DOHH2 (cell line): Measurements from ENCODE around the gene TNNT2.

ENCODE experiments used
- H3F3A ChIP-seq: fragments of 200-600 bp; sonication (generic), shearing (Covaris generic); 2 replicates; pipeline ENCODE4 v1.6.0; 2016; ENCODE audit warnings: antibody characterized with exemption, mild to moderate bottlenecking; ENCODE audit not compliant: control insufficient read depth, insufficient read depth
- H3K27ac ChIP-seq: fragments of 200-600 bp; sonication (generic); 2 replicates; pipeline ENCODE4 v1.5.1; 2014; ENCODE audit warnings: low read depth, mild to moderate bottlenecking, low read length, moderate library complexity
- H3K27me3 ChIP-seq: fragments of 200-600 bp; sonication (generic); 2 replicates; pipeline ENCODE4 v1.6.1; 2014; ENCODE audit warnings: mild to moderate bottlenecking, low read length, mixed read lengths; ENCODE audit not compliant: control insufficient read depth
- H3K36me3 ChIP-seq: fragments of 200-600 bp; sonication (generic); 2 replicates; pipeline ENCODE4 v1.6.1; 2014; ENCODE audit warnings: mild to moderate bottlenecking, low read length, moderate library complexity, mixed read lengths; ENCODE audit not compliant: control insufficient read depth
- H3K4me1 ChIP-seq: fragments of 200-600 bp; sonication (generic); 2 replicates; pipeline ENCODE4 v1.6.1; 2014; ENCODE audit warnings: mild to moderate bottlenecking, low read length, mixed read lengths; ENCODE audit not compliant: control insufficient read depth
- H3K4me2 ChIP-seq: fragments of 200-600 bp; sonication (generic); 2 replicates; pipeline ENCODE4 v1.6.0; 2014; ENCODE audit warnings: mild to moderate bottlenecking, low read length, moderate library complexity
- H3K4me3 ChIP-seq: fragments of 200-600 bp; sonication (generic); 2 replicates; pipeline ENCODE4 v1.5.1; 2014; ENCODE audit warnings: mild to moderate bottlenecking, low read length, mixed read lengths
- H3K79me2 ChIP-seq: fragments of 200-600 bp; sonication (generic); 2 replicates; pipeline ENCODE4 v1.6.1; 2014; ENCODE audit warnings: mild to moderate bottlenecking, low read length, mixed read lengths; ENCODE audit not compliant: control insufficient read depth
- H3K9me2 ChIP-seq: fragments of 200-600 bp; sonication (generic); replicated peaks from 2 replicates; pipeline ENCODE4 v1.6.1; 2014; ENCODE audit warnings: mild to moderate bottlenecking, low read length, mixed read lengths; ENCODE audit not compliant: control insufficient read depth
- H3K9me3 ChIP-seq: fragments of 200-600 bp; sonication (generic); 2 replicates; pipeline ENCODE4 v1.6.1; 2014; ENCODE audit warnings: antibody characterized with exemption, low read length, mixed read lengths; ENCODE audit not compliant: control insufficient read depth, insufficient read depth
- H4K20me1 ChIP-seq: fragments of 200-600 bp; sonication (generic); 2 replicates; pipeline ENCODE4 v1.6.0; 2014; ENCODE audit warnings: low read depth, mild to moderate bottlenecking, antibody characterized with exemption, low read length, moderate library complexity; ENCODE audit not compliant: control insufficient read depth, insufficient read depth
- EZH2phosphoT487 ChIP-seq: fragments of 200-600 bp; sonication (generic); IDR thresholded peaks from 2 replicates; pipeline ENCODE4 v1.6.1; 2017; ENCODE audit warnings: borderline replicate concordance, mild to moderate bottlenecking, antibody characterized with exemption, low read length, moderate library complexity, mixed read lengths
- TF ChIP-seq, protein P1 (sequence below): fragments of 200-600 bp; sonication (generic); IDR thresholded peaks from one replicate; pipeline ENCODE4 v1.5.1; 2014; ENCODE audit warnings: antibody characterized with exemption, mild to moderate bottlenecking, low read depth, low read length; ENCODE audit not compliant: poor library complexity, severe bottlenecking

TNNT2 gene

DNA sequence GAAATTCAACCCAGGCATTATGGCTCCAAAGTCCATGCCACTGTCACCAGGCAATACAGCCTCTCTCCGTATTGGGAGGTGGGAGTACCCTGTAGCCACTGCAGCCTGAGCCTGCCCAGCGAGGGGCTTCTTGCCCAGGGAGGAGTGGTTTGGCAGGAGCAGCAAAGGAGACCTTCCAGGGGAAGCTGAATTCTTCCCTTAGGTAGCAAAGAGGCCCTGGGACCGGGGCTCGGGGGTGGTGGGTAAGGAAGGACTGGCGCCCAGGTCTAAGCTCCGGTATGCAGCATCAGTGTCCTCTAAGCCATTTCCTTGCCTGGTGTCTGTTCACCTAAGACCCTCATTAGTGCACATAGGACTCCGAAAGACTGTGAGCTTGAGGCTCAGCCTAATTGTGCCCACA lies 17.0 kb downstream of the TNNT2 start:
- H3F3A ChIP-seq: no peaks in the 10 kb centered on the region

DNA sequence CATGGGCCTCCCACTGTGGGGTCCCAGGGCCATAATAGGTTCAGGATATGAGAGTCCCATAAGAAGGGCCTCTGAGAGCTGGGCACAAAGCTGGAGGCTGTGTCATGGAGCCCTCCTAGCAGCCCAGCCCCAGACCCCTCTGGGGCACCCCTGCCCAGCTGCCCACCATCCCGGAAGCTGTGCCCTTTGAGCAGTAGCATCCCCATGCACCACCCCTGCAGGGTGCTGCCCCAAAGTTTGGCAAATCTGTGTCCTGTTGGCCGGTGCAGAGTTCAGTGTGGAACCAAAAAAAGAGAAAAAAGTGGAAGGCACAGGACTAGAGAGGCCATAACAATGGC lies 17.6 kb downstream of the TNNT2 start:
- H3K9me3 ChIP-seq: no peaks in the 10 kb centered on the region
- H4K20me1 ChIP-seq: no peaks in the 10 kb centered on the region
- no peak overlapping the region for H3K4me2 ChIP-seq
- no peak overlapping the region for H3K27ac ChIP-seq
- no peaks in the 10 kb centered on the region for H3K36me3 ChIP-seq
- TF ChIP-seq, protein P1, sequence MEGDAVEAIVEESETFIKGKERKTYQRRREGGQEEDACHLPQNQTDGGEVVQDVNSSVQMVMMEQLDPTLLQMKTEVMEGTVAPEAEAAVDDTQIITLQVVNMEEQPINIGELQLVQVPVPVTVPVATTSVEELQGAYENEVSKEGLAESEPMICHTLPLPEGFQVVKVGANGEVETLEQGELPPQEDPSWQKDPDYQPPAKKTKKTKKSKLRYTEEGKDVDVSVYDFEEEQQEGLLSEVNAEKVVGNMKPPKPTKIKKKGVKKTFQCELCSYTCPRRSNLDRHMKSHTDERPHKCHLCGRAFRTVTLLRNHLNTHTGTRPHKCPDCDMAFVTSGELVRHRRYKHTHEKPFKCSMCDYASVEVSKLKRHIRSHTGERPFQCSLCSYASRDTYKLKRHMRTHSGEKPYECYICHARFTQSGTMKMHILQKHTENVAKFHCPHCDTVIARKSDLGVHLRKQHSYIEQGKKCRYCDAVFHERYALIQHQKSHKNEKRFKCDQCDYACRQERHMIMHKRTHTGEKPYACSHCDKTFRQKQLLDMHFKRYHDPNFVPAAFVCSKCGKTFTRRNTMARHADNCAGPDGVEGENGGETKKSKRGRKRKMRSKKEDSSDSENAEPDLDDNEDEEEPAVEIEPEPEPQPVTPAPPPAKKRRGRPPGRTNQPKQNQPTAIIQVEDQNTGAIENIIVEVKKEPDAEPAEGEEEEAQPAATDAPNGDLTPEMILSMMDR: no peak
- no peak for TF ChIP-seq EZH2phosphoT487
- H3K9me2 ChIP-seq: no peaks in the 10 kb centered on the region
- H3K4me3 ChIP-seq: no peak overlapping the region
- no peaks in the 10 kb centered on the region for H3K4me1 ChIP-seq
- no peaks in the 10 kb centered on the region for H3K27me3 ChIP-seq
- H3F3A ChIP-seq: no peaks in the 10 kb centered on the region
- H3K79me2 ChIP-seq: no peaks in the 10 kb centered on the region

More for the DNA sequence above, 17.0 kb downstream of the TNNT2 start:
- Histone ChIP-seq H3K27ac (no peak overlapping the region), H3K36me3 (no peaks in the 10 kb centered on the region), H3K4me1 (no peaks in the 10 kb centered on the region), H3K9me2 (no peaks in the 10 kb centered on the region), H4K20me1 (no peaks in the 10 kb centered on the region), H3K79me2 (no peaks in the 10 kb centered on the region), H3K27me3 (no peaks in the 10 kb centered on the region), H3K9me3 (no peaks in the 10 kb centered on the region), H3K4me3 (no peak overlapping the region), H3K4me2 (no peak overlapping the region)
- no peak for TF ChIP-seq EZH2phosphoT487
- TF ChIP-seq, protein P1: no peak

DNA sequence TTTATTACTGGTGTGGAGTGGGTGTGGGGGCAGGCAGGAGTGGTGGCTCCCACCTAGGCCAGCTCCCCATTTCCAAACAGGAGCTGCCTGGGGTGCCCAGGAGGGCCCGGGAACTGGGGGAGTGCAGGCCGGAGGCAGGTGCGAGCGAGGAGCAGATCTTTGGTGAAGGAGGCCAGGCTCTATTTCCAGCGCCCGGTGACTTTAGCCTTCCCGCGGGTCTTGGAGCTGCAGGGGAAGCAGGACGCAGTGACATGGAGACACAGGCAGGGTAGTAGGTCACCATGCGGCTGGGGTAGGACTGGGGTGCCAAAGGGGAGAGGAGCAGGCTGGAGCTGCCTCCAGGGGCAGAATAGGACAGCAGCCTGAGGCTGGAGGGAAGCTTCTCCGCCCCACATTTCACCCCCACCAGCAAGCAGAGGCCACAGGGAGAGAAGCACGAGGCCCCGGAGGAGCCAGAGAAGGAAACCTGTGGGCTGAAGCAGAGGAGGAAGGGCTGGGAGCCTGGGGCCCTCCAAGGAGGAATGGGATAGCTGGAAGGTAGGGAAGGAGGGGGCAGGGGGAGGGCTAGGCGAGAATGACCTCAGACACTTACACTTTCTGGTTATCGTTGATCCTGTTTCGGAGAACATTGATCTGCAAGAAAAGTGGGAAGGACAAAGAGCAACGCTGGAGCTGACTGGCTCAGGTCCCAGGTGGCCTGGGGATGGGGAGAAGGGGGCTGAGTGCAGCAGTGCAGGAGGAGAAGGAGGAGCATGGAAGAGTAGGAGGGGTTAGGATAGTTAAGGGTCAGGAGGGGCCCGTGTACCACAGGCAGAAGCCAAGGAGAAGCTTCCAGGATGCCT lies 18.2 kb downstream of the TNNT2 start:
- no peaks in the 10 kb centered on the region for H3K9me3 ChIP-seq
- TF ChIP-seq, protein P1: no peak
- TF ChIP-seq EZH2phosphoT487: no peak
- H3K79me2 ChIP-seq: no peaks in the 10 kb centered on the region
- no peak overlapping the region for H3K4me2 ChIP-seq
- no peaks in the 10 kb centered on the region for H3F3A ChIP-seq
- no peaks in the 10 kb centered on the region for H3K9me2 ChIP-seq
- no peaks in the 10 kb centered on the region for H4K20me1 ChIP-seq
- no peak overlapping the region for H3K4me3 ChIP-seq
- no peaks in the 10 kb centered on the region for H3K27me3 ChIP-seq
- no peaks in the 10 kb centered on the region for H3K36me3 ChIP-seq
- H3K27ac ChIP-seq: no peak overlapping the region
- H3K4me1 ChIP-seq: no peaks in the 10 kb centered on the region
